ENCODE data around the gene ICA1L. TPM values are rescaled to one million over a fixed set of nuclear protein-coding genes. Genes with fewer than 3 reads are reported as not detected.

ICA1L gene
- polyA plus RNA-seq, 1 of the 3 experiments (the other 2 are of a cell fraction): 3.7 TPM

DNA sequence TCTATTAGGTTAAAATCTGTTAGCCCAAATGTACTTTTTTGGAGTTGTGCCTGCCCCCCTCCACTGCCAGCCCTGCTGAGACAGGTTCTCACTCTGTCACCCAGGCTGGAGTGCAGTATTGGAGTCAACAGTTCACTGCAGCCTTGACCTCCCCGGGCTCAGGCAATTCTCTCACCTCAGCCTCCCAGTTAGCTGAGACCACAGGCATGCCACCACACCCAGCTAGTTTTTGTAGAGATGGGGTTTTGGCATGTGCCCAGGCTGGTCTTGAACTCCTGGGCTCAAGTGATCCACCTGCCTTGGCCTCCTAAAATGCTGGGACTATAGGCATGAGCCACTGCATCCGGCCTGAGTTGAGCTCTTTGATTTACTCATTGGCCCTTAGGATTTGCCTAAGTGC lies 110.7 kb downstream of the ICA1L start:
- ChIA-PET CTCF (interaction anchor here (1.3 kb wide), 1 partner anchor 13 kb away, joined by 3 read pairs; no protein-coding TSS in a partner anchor), POLR2A (no interaction called here)
- H3K9me2 ChIP-seq: no peaks in the 10 kb centered on the region
- H3K9ac ChIP-seq: no peak overlapping the region
- no peak overlapping the region for H3K27ac ChIP-seq (ENCODE audit: low read depth in 2 of 2, low read length in 1 of 2)
- no peaks in the 10 kb centered on the region for H4K20me1 ChIP-seq (ENCODE audit: insufficient read depth)
- TF ChIP-seq JUND (IDR thresholded peaks at IDR 0.05) (no peak), RXRA (IDR thresholded peaks at IDR 0.05; ENCODE audit: borderline replicate concordance, low read depth) (no peak), FOXM1 (IDR thresholded peaks at IDR 0.05; ENCODE audit: low read depth) (no peak), SMC3 (IDR thresholded peaks at IDR 0.05; ENCODE audit: low read depth, low read length) (no peak), MXI1 (IDR thresholded peaks at IDR 0.05; ENCODE audit: low read depth, low read length) (no peak), EZH2phosphoT487 (IDR thresholded peaks at IDR 0.05; ENCODE audit: borderline replicate concordance, low read depth) (no peak), RFX5 (IDR thresholded peaks at IDR 0.05; ENCODE audit: low read length) (no peak), MEF2A (IDR thresholded peaks at IDR 0.05; ENCODE audit: borderline replicate concordance, low read depth) (no peak)
- TF ChIP-seq, protein P1, sequence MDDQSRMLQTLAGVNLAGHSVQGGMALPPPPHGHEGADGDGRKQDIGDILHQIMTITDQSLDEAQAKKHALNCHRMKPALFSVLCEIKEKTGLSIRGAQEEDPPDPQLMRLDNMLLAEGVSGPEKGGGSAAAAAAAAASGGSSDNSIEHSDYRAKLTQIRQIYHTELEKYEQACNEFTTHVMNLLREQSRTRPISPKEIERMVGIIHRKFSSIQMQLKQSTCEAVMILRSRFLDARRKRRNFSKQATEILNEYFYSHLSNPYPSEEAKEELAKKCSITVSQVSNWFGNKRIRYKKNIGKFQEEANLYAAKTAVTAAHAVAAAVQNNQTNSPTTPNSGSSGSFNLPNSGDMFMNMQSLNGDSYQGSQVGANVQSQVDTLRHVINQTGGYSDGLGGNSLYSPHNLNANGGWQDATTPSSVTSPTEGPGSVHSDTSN (IDR thresholded peaks at IDR 0.05): no peak
- TF ChIP-seq, protein P2, sequence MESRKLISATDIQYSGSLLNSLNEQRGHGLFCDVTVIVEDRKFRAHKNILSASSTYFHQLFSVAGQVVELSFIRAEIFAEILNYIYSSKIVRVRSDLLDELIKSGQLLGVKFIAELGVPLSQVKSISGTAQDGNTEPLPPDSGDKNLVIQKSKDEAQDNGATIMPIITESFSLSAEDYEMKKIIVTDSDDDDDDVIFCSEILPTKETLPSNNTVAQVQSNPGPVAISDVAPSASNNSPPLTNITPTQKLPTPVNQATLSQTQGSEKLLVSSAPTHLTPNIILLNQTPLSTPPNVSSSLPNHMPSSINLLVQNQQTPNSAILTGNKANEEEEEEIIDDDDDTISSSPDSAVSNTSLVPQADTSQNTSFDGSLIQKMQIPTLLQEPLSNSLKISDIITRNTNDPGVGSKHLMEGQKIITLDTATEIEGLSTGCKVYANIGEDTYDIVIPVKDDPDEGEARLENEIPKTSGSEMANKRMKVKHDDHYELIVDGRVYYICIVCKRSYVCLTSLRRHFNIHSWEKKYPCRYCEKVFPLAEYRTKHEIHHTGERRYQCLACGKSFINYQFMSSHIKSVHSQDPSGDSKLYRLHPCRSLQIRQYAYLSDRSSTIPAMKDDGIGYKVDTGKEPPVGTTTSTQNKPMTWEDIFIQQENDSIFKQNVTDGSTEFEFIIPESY (IDR thresholded peaks at IDR 0.05; ENCODE audit: borderline replicate concordance, low read depth): no peak
- TF ChIP-seq, protein P3, sequence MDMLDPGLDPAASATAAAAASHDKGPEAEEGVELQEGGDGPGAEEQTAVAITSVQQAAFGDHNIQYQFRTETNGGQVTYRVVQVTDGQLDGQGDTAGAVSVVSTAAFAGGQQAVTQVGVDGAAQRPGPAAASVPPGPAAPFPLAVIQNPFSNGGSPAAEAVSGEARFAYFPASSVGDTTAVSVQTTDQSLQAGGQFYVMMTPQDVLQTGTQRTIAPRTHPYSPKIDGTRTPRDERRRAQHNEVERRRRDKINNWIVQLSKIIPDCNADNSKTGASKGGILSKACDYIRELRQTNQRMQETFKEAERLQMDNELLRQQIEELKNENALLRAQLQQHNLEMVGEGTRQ (IDR thresholded peaks at IDR 0.05; ENCODE audit: borderline replicate concordance, low read depth, low read length): no peak
- 100% methylated on average over 2 of the region's 2 CpGs for WGBS (ENCODE audit: low lambda C conversion rate)
- no peaks in the 10 kb centered on the region for H3F3A ChIP-seq (replicated peaks; ENCODE audit: insufficient read depth)
- H3K27me3 ChIP-seq (ENCODE audit: insufficient read depth): no peaks in the 10 kb centered on the region
- no peak overlapping the region for H3K4me2 ChIP-seq
- peaks cover 20 to 29% of the 10 kb centered on the region in 2 experiments for H3K36me3 ChIP-seq (replicated peaks in 1 of 2; ENCODE audit: control insufficient read depth in 1 of 2, insufficient read depth in 2 of 2, low read length in 1 of 2)
- no peak overlapping the region for H3K4me3 ChIP-seq (ENCODE audit: low read depth in 2 of 2, low read length in 1 of 2)
- no peaks in the 10 kb centered on the region for H3K79me2 ChIP-seq (ENCODE audit: insufficient read depth)
- DNase-seq: no peak
- no peaks in the 10 kb centered on the region for H3K9me3 ChIP-seq
- H2AFZ ChIP-seq (ENCODE audit: low read depth): no peak overlapping the region
- no peaks in the 10 kb centered on the region for H3K4me1 ChIP-seq (ENCODE audit: control insufficient read depth in 1 of 2, insufficient read depth in 2 of 2, low read depth in 1 of 2, low read length in 1 of 2)

DNA sequence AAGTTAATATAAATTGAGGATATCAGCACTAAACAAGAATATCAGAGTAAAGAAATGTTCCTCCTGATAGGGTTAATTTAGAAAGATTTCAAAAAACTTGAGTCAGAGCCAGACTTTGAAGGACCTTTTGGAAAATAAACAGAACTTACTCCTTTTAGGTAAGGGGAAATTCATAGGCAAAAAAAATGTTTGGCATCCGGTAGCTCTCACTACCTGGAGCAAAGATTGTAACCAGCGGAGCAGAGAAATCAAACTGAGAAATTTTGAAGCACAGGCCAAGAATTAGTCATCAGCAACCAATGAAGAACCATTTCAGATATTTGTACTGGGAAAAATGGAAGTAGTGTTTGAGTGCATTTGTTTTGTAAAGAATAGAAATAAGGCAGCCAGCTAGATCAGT lies 113.0 kb downstream of the ICA1L start:
- CTCF ChIA-PET: interaction anchor here (0.7 kb wide), 1 partner anchor 67 kb away, joined by 3 read pairs; no protein-coding TSS in a partner anchor
- no peaks in the 10 kb centered on the region for H4K20me1 ChIP-seq (ENCODE audit: insufficient read depth)
- POLR2A ChIA-PET: no interaction called here
- no peak for DNase-seq
- H3F3A ChIP-seq (replicated peaks; ENCODE audit: insufficient read depth): no peaks in the 10 kb centered on the region
- no peak overlapping the region for H3K9ac ChIP-seq
- no peak overlapping the region for H3K4me3 ChIP-seq (ENCODE audit: low read depth in 2 of 2, low read length in 1 of 2)
- H3K9me3 ChIP-seq: no peaks in the 10 kb centered on the region
- WGBS (ENCODE audit: low lambda C conversion rate): 96% methylated on average over 2 of the region's 2 CpGs
- H3K79me2 ChIP-seq (ENCODE audit: insufficient read depth): no peaks in the 10 kb centered on the region
- H3K9me2 ChIP-seq: no peaks in the 10 kb centered on the region
- no peak overlapping the region for H3K27ac ChIP-seq (ENCODE audit: low read depth in 2 of 2, low read length in 1 of 2)
- no peaks in the 10 kb centered on the region for H3K27me3 ChIP-seq (ENCODE audit: insufficient read depth)
- peaks cover 17 to 25% of the 10 kb centered on the region in 2 experiments for H3K36me3 ChIP-seq (replicated peaks in 1 of 2; ENCODE audit: control insufficient read depth in 1 of 2, insufficient read depth in 2 of 2, low read length in 1 of 2)
- no peak overlapping the region for H2AFZ ChIP-seq (ENCODE audit: low read depth)
- no peaks in the 10 kb centered on the region for H3K4me1 ChIP-seq (ENCODE audit: control insufficient read depth in 1 of 2, insufficient read depth in 2 of 2, low read depth in 1 of 2, low read length in 1 of 2)
- H3K4me2 ChIP-seq: no peak overlapping the region
- TF ChIP-seq, protein P3 (IDR thresholded peaks at IDR 0.05; ENCODE audit: borderline replicate concordance, low read depth, low read length): no peak
- TF ChIP-seq YY1 (IDR thresholded peaks at IDR 0.05; ENCODE audit: low read depth): no peak
- TF ChIP-seq EP300 (IDR thresholded peaks at IDR 0.05; ENCODE audit: borderline replicate concordance in 1 of 2, low read depth in 1 of 2, low read length in 1 of 2): no peak
- TF ChIP-seq, protein P4, sequence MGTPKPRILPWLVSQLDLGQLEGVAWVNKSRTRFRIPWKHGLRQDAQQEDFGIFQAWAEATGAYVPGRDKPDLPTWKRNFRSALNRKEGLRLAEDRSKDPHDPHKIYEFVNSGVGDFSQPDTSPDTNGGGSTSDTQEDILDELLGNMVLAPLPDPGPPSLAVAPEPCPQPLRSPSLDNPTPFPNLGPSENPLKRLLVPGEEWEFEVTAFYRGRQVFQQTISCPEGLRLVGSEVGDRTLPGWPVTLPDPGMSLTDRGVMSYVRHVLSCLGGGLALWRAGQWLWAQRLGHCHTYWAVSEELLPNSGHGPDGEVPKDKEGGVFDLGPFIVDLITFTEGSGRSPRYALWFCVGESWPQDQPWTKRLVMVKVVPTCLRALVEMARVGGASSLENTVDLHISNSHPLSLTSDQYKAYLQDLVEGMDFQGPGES (IDR thresholded peaks at IDR 0.05; ENCODE audit: low read depth, low read length): no peak
- TF ChIP-seq, protein P2 (IDR thresholded peaks at IDR 0.05; ENCODE audit: borderline replicate concordance, low read depth): no peak
- no peak for TF ChIP-seq EZH2phosphoT487 (IDR thresholded peaks at IDR 0.05; ENCODE audit: borderline replicate concordance, low read depth)
- TF ChIP-seq SIN3A (IDR thresholded peaks at IDR 0.05; ENCODE audit: borderline replicate concordance, low read depth, low read length): no peak
- TF ChIP-seq, protein P1 (IDR thresholded peaks at IDR 0.05): no peak
- no peak for TF ChIP-seq FOSL2 (IDR thresholded peaks at IDR 0.05; ENCODE audit: borderline replicate concordance, low read depth)
- no peak for TF ChIP-seq RCOR1 (IDR thresholded peaks at IDR 0.05; ENCODE audit: low read length)
